ENCODE measurements around the gene CFAP74. TPM values are rescaled to one million over a fixed set of nuclear protein-coding genes. Genes with fewer than 3 reads are reported as not detected.

CFAP74 gene
- total and polyA plus RNA-seq, 9 of the 15 experiments (the other 6 are each of a cell fraction or from before 2014, with no cell fraction given): 0.03 to 0.15 (median 0.05) TPM; not detected in 6

DNA sequence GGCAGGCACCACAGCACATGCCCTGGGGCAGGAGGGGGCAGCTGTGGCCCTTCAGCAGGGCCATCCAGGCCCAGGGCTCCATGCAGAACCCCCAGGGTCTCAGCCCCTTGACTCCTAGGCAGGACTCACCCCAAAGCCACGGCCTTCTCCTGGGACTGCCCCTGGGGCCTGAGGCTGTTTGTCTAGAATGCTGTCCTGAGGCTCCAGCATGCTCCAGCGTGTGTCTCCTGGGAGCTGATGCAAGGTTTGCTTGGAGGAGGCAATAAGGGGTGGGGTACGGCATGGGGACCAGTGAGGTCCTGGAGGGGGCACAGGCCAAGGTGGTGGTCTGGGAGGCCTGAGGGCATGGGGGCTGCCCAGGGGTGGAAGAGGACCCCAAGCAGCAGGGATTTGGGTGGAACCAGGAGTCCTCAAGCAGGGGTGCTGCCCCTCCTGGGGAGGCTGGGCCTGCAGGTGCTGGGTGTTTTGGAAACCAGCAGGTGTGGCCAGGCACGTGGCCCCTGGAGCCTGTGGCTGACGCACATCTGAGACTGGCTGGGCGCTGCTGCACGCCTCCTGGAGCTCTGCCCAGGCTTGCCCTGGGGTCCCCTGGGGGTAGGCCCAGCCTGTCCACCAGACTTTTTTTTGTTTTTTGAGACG, 96.4 kb downstream of the CFAP74 start (continued):
- TF ChIP-seq ZFP36 (IDR thresholded peaks at IDR 0.05; ENCODE audit: low read depth, low read length, partially characterized antibody) (no peak), BCOR (IDR thresholded peaks at IDR 0.05) (no peak), ZBTB8A (IDR thresholded peaks at IDR 0.05; ENCODE audit: partially characterized antibody) (no peak), EP300 (IDR thresholded peaks at IDR 0.05; ENCODE audit: low read length) (no peak), CEBPG (CRISPR knock-in tag; IDR thresholded peaks at IDR 0.05) (peak; percentile 98), CEBPG (tag; conservative IDR thresholded peaks at IDR 0.05 in 1 of 2, IDR thresholded peaks at IDR 0.05 in 1 of 2) (peak; percentile 14 to 91; a peak in 3 of 4 replicates), PYGO2 (tag; IDR thresholded peaks at IDR 0.05) (no peak)
- TF ChIP-seq, protein P1, sequence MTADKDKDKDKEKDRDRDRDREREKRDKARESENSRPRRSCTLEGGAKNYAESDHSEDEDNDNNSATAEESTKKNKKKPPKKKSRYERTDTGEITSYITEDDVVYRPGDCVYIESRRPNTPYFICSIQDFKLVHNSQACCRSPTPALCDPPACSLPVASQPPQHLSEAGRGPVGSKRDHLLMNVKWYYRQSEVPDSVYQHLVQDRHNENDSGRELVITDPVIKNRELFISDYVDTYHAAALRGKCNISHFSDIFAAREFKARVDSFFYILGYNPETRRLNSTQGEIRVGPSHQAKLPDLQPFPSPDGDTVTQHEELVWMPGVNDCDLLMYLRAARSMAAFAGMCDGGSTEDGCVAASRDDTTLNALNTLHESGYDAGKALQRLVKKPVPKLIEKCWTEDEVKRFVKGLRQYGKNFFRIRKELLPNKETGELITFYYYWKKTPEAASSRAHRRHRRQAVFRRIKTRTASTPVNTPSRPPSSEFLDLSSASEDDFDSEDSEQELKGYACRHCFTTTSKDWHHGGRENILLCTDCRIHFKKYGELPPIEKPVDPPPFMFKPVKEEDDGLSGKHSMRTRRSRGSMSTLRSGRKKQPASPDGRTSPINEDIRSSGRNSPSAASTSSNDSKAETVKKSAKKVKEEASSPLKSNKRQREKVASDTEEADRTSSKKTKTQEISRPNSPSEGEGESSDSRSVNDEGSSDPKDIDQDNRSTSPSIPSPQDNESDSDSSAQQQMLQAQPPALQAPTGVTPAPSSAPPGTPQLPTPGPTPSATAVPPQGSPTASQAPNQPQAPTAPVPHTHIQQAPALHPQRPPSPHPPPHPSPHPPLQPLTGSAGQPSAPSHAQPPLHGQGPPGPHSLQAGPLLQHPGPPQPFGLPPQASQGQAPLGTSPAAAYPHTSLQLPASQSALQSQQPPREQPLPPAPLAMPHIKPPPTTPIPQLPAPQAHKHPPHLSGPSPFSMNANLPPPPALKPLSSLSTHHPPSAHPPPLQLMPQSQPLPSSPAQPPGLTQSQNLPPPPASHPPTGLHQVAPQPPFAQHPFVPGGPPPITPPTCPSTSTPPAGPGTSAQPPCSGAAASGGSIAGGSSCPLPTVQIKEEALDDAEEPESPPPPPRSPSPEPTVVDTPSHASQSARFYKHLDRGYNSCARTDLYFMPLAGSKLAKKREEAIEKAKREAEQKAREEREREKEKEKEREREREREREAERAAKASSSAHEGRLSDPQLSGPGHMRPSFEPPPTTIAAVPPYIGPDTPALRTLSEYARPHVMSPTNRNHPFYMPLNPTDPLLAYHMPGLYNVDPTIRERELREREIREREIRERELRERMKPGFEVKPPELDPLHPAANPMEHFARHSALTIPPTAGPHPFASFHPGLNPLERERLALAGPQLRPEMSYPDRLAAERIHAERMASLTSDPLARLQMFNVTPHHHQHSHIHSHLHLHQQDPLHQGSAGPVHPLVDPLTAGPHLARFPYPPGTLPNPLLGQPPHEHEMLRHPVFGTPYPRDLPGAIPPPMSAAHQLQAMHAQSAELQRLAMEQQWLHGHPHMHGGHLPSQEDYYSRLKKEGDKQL (CRISPR knock-in tag; IDR thresholded peaks at IDR 0.05; ENCODE audit: borderline replicate concordance): no peak
- TF ChIP-seq, protein P2, sequence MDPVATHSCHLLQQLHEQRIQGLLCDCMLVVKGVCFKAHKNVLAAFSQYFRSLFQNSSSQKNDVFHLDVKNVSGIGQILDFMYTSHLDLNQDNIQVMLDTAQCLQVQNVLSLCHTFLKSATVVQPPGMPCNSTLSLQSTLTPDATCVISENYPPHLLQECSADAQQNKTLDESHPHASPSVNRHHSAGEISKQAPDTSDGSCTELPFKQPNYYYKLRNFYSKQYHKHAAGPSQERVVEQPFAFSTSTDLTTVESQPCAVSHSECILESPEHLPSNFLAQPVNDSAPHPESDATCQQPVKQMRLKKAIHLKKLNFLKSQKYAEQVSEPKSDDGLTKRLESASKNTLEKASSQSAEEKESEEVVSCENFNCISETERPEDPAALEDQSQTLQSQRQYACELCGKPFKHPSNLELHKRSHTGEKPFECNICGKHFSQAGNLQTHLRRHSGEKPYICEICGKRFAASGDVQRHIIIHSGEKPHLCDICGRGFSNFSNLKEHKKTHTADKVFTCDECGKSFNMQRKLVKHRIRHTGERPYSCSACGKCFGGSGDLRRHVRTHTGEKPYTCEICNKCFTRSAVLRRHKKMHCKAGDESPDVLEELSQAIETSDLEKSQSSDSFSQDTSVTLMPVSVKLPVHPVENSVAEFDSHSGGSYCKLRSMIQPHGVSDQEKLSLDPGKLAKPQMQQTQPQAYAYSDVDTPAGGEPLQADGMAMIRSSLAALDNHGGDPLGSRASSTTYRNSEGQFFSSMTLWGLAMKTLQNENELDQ (CRISPR knock-in tag; IDR thresholded peaks at IDR 0.05; ENCODE audit: borderline replicate concordance): no peak
